A673 (cell line): Measurements from ENCODE around the gene UVSSA. TPM values are rescaled to one million over a fixed set of nuclear protein-coding genes. Genes with fewer than 3 reads are reported as not detected.

Experiments used
- BruUV-seq: library from RNA; stranded (reverse); fragments of 400-500 nt; replicated peaks from 2 replicates; lab custom pipeline; 2021; lab: Mats Ljungman, UMichigan
- CTCF ChIA-PET: fragments of 300-600 bp; sonication (Branson Sonifier 250); formaldehyde crosslinking; loops from one replicate; lab custom pipeline; 2022; ENCODE audit warnings: antibody characterized with exemption; lab: Charles Lee
- POLR2A ChIA-PET: fragments of 300-600 bp; sonication (Branson Sonifier 250); formaldehyde crosslinking; loops from one replicate; lab custom pipeline; 2022; ENCODE audit warnings: antibody characterized with exemption; ENCODE audit not compliant: low non-redundant PET; lab: Charles Lee
- DNase-seq: peaks from one replicate; pipeline ENCODE4 v3.0.0-alpha.2; 2015; ENCODE audit warnings: low spot score
- H3K27ac ChIP-seq: fragments of 200-600 bp; sonication (generic); 2 replicates; pipeline ENCODE4 v1.5.1; 2016; ENCODE audit warnings: mixed run types, low read depth, mild to moderate bottlenecking, mixed read lengths, antibody characterized with exemption, low read length; ENCODE audit not compliant: poor library complexity, severe bottlenecking
- H3K27me3 ChIP-seq: fragments of 200-600 bp; sonication (generic); replicated peaks from 2 replicates; pipeline ENCODE4 v1.6.1; 2017; ENCODE audit warnings: mixed run types, low read depth, mild to moderate bottlenecking, mixed read lengths, antibody characterized with exemption, low read length; ENCODE audit not compliant: insufficient read depth, poor library complexity
- H3K36me3 ChIP-seq: fragments of 200-600 bp; sonication (generic); 2 replicates; pipeline ENCODE4 v1.6.1; 2016; ENCODE audit warnings: mixed run types, mild to moderate bottlenecking, mixed read lengths, antibody characterized with exemption, low read length; ENCODE audit not compliant: insufficient read depth, poor library complexity, severe bottlenecking
- H3K4me1 ChIP-seq: fragments of 200-600 bp; sonication (generic); 2 replicates; pipeline ENCODE4 v1.6.1; 2017; ENCODE audit warnings: mixed run types, mild to moderate bottlenecking, mixed read lengths, antibody characterized with exemption, low read length; ENCODE audit not compliant: insufficient read depth, poor library complexity, severe bottlenecking
- H3K4me3 ChIP-seq: fragments of 200-600 bp; sonication (generic); 2 replicates; pipeline ENCODE4 v1.5.1; 2016; ENCODE audit warnings: low read depth, mixed run types, mild to moderate bottlenecking, mixed read lengths, low read length; ENCODE audit not compliant: poor library complexity, severe bottlenecking
- H3K9me3 ChIP-seq: fragments of 200-600 bp; sonication (generic); 2 replicates; pipeline ENCODE4 v1.6.1; 2016; ENCODE audit warnings: mixed run types, low read depth, mild to moderate bottlenecking, mixed read lengths, antibody characterized with exemption, low read length; ENCODE audit not compliant: poor library complexity, severe bottlenecking
- EZH2 ChIP-seq: fragments of 200-600 bp; sonication (generic); IDR thresholded peaks from 2 replicates; pipeline ENCODE4 v1.6.1; 2017; ENCODE audit warnings: borderline replicate concordance, low read depth, mild to moderate bottlenecking, mixed read lengths, antibody characterized with exemption, low read length; ENCODE audit not compliant: poor library complexity, severe bottlenecking
- intact Hi-C: fragments of 100-400 bp; cut with micrococcal nuclease; formaldehyde crosslinking; loops from one replicate; pipeline ENCODE4 v1.10.0; 2022; ENCODE audit not compliant: unreplicated experiment
- total RNA-seq: library from RNA; stranded (reverse); gene quantifications from 2 replicates; pipeline ENCODE4 v1.2.3, GENCODE V29; 2021
- TF ChIP-seq, protein P1 (sequence below): fragments of 300-800, 200-600 bp; sonication (generic); conservative IDR thresholded peaks from 2 replicates; pipeline ENCODE4 v1.5.1; 2017; ENCODE audit warnings: low read depth, mild to moderate bottlenecking, antibody characterized with exemption, low read length, moderate library complexity, mixed read lengths

Gene UVSSA
- total RNA-seq, 1 experiment from 2014 or later = 20.3 TPM

DNA sequence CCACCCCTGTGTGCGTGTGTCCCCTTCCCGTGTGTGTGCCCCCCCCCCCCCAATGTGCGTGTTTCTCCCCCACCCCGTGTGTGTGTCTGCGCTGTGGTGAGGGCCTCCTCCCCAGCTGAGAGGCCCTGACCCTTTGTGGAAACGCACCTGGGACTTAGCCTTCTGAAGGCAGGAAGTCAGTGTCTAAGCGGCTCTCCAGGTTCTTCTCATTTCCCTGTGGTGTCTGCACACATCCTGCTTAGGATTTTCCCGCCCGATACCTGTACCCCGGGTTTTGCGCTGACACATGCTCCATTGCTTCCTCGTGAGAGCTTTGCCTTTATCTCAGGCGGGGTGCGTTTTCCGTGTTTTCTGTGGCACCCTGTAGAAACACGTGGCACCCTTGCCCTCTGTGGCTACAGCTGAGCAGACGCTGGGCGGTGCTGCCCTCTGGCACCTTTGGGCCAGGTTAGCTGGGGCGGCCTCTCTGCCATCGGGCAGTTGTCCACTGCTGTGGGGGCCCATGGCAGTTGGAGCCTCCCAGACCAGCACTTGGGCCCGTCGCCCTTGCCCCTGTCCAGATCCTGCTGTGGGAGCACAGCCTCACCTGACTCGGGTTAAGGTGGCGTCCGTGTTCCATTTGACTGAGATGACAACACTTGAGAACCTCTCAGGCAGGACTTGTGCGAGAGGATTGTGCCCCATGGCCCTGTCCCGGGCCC is 31.0 kb upstream of the UVSSA start:
- no peaks in the 10 kb centered on the region for H3K4me1 ChIP-seq
- no peak for TF ChIP-seq EZH2
- TF ChIP-seq, protein P1, sequence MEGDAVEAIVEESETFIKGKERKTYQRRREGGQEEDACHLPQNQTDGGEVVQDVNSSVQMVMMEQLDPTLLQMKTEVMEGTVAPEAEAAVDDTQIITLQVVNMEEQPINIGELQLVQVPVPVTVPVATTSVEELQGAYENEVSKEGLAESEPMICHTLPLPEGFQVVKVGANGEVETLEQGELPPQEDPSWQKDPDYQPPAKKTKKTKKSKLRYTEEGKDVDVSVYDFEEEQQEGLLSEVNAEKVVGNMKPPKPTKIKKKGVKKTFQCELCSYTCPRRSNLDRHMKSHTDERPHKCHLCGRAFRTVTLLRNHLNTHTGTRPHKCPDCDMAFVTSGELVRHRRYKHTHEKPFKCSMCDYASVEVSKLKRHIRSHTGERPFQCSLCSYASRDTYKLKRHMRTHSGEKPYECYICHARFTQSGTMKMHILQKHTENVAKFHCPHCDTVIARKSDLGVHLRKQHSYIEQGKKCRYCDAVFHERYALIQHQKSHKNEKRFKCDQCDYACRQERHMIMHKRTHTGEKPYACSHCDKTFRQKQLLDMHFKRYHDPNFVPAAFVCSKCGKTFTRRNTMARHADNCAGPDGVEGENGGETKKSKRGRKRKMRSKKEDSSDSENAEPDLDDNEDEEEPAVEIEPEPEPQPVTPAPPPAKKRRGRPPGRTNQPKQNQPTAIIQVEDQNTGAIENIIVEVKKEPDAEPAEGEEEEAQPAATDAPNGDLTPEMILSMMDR = no peak
- no peaks in the 10 kb centered on the region for H3K9me3 ChIP-seq
- no TSS peak for BruUV-seq
- intact Hi-C loops = no loop called here
- no peak overlapping the region for H3K4me3 ChIP-seq
- peaks cover 45% of the 10 kb centered on the region for H3K36me3 ChIP-seq
- no peak for DNase-seq
- POLR2A ChIA-PET = no interaction called here
- H3K27me3 ChIP-seq = no peaks in the 10 kb centered on the region
- CTCF ChIA-PET = no interaction called here
- H3K27ac ChIP-seq = no peak overlapping the region

DNA sequence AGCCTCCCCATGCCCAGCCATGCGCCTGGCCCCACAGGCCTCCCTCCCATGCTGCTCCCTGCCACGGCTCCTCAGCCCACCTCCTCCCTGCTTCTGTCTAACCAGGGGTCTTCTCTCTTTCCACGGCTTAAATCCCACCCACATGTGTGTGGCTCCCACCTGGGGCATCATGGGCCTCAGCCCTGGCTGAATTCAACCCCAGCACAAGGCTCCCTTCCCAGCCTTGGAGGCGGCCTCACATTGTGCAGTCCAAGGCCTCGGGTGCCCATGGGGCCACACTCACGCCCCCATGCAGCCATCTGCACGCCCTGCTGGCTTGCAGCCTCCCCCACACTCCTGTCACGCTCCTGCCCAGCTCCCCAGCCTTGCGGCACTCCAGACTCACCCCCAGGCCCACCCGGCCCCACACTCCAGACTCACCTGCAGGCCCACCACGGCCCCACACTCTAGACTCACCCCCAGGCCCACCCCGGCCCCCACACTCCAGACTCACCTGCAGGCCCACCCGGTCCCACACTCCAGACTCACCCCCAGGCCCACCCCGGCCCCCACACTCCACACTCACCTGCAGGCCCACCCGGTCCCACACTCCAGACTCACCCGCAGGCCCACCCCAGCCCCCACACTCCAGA is 30.4 kb upstream of the UVSSA start:
- BruUV-seq = no TSS peak

DNA sequence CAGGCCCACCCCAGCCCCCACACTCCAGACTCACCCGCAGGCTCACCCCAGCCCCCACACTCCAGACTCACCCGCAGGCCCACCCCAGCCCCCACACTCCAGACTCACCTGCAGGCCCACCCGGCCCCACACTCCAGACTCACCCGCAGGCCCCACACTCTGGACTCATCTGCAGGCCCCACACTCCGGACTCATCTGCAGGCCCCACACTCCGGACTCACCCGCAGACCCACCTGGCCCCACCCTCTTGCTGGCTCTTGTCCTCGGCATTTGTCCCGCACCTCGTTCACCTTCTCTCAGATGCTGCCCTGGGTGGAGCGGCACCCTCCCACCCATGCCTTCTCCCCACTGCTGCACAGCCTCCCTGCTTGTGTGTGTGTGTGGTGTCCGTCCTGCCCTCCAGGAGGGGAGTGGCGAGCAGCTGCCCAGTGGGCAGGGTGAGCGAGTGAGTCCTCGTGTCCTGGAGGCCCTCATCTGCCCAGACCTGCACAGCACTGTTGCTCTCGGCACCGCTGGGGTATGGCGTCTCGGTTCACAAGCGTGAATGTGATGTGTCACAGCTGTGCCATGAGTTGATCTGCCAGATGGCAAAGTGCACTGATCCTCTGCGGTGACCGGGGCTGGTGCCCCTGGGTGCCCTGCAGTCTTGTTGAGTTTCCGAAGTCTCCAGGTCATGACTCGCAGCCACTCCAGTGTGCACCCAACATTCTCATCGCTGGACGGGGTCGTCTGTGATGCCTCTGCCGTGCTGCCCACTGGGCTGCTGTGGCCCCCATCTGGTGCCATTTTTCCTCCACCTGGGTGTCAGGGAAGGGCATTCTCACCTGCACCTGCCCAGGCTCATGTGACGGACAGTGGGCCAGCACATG is 29.6 kb upstream of the UVSSA start:
- BruUV-seq = no TSS peak
- no peak for DNase-seq
- Histone ChIP-seq H3K9me3 (no peaks in the 10 kb centered on the region), H3K4me3 (no peak overlapping the region), H3K27ac (no peak overlapping the region), H3K27me3 (no peaks in the 10 kb centered on the region), H3K4me1 (no peaks in the 10 kb centered on the region), H3K36me3 (peaks cover 45% of the 10 kb centered on the region)
- CTCF ChIA-PET = no interaction called here
- intact Hi-C loops = no loop called here
- POLR2A ChIA-PET = no interaction called here
- TF ChIP-seq, protein P1 = no peak
- no peak for TF ChIP-seq EZH2

More for the DNA sequence above, 30.4 kb upstream of the UVSSA start:
- ChIA-PET CTCF (no interaction called here), POLR2A (no interaction called here)
- TF ChIP-seq EZH2 = no peak
- TF ChIP-seq, protein P1 = no peak
- DNase-seq = no peak
- no peaks in the 10 kb centered on the region for H3K9me3 ChIP-seq
- H3K27ac ChIP-seq = no peak overlapping the region
- peaks cover 45% of the 10 kb centered on the region for H3K36me3 ChIP-seq
- intact Hi-C loops = no loop called here
- H3K27me3 ChIP-seq = no peaks in the 10 kb centered on the region
- no peaks in the 10 kb centered on the region for H3K4me1 ChIP-seq
- no peak overlapping the region for H3K4me3 ChIP-seq
